ENCODE results near the gene ZBTB42. TPM values are rescaled to one million over a fixed set of nuclear protein-coding genes. Genes with fewer than 3 reads are reported as not detected.

ZBTB42 gene
- 1 to 10 TPM; 2.7 to 3.3 TPM for total RNA-seq
- total RNA-seq, result 5.1 to 6.1 reads per million in 2 donors

- Mint-ChIP-seq H3K27ac (peak within 1 kb of the TSS; percentile 69), H3K4me1 (peaks cover 15% of the 10 kb centered on the region), H3K27me3 (no peaks in the 10 kb centered on the region), H3K4me3 (peak within 1 kb of the TSS; percentile 88), H3K36me3 (ENCODE audit: low read depth) (no peaks in the 10 kb centered on the region)
- H3K9me3 ChIP-seq (ENCODE audit: control insufficient read depth, low read length, poor library complexity, severe bottlenecking), result no peaks in the 10 kb centered on the region
- DNase-seq, result peak in 2 of 3 donors; percentile 45 to 68
- ATAC-seq, result peak; percentile 64
Measured at GRCh38 chr14:104800771-104801519, at the start of gene ZBTB42. ZBTB42 (plus strand) TSS chr14:104801101; CDS start chr14:104801198, 97 bp downstream.

- Mint-ChIP-seq H3K27ac (peak overlapping the region; percentile 88), H3K4me3 (peak overlapping the region; percentile 96), H3K4me1 (peaks cover 19% of the 10 kb centered on the region), H3K27me3 (no peaks in the 10 kb centered on the region), H3K36me3 (ENCODE audit: low read depth) (peaks cover 3% of the 10 kb centered on the region)
- ATAC-seq (no peak), DNase-seq (peak in 1 of 3 donors; percentile 14)
- H3K9me3 ChIP-seq (ENCODE audit: control insufficient read depth, low read length, poor library complexity, severe bottlenecking), result no peaks in the 10 kb centered on the region
Measured at GRCh38 chr14:104751539-104752422, 49.1 kb upstream of the ZBTB42 start.

- Mint-ChIP-seq H3K27ac (peak overlapping the region; percentile 88), H3K4me1 (peaks cover 23% of the 10 kb centered on the region), H3K4me3 (peak overlapping the region; percentile 96), H3K27me3 (no peaks in the 10 kb centered on the region), H3K36me3 (ENCODE audit: low read depth) (peaks cover 3% of the 10 kb centered on the region)
- H3K9me3 ChIP-seq (ENCODE audit: control insufficient read depth, low read length, poor library complexity, severe bottlenecking), result no peaks in the 10 kb centered on the region
- no peak for DNase-seq
- no peak for ATAC-seq
Measured at GRCh38 chr14:104752423-104752734, 48.5 kb upstream of the ZBTB42 start.

GRCh38 chr14:104752735-104753527, 48.0 kb upstream of the ZBTB42 start, which contains the start of gene SIVA1:
SIVA1 (plus strand) TSS chr14:104753147; CDS start chr14:104753202, 55 bp downstream.
- peaks cover 3% of the 10 kb centered on the region for H3K36me3 Mint-ChIP-seq (ENCODE audit: low read depth)
- ATAC-seq, result peak; percentile 91
- H3K27me3 Mint-ChIP-seq, result no peaks in the 10 kb centered on the region
- H3K4me3 Mint-ChIP-seq, result peak within 1 kb of the TSS; percentile 96
- H3K27ac Mint-ChIP-seq, result peak within 1 kb of the TSS; percentile 88
- H3K9me3 ChIP-seq (ENCODE audit: control insufficient read depth, low read length, poor library complexity, severe bottlenecking), result no peaks in the 10 kb centered on the region
- peaks cover 26% of the 10 kb centered on the region for H3K4me1 Mint-ChIP-seq
- DNase-seq, result peak; percentile 99

GRCh38 chr14:104753528-104754212, 47.2 kb upstream of the ZBTB42 start:
- peak overlapping the region; percentile 88 for H3K27ac Mint-ChIP-seq

GRCh38 chr14:104754213-104754851, 46.6 kb upstream of the ZBTB42 start:
- DNase-seq, result no peak
- H3K4me1 Mint-ChIP-seq, result peaks cover 26% of the 10 kb centered on the region
- peak overlapping the region; percentile 88 for H3K27ac Mint-ChIP-seq
- H3K9me3 ChIP-seq (ENCODE audit: control insufficient read depth, low read length, poor library complexity, severe bottlenecking), result no peaks in the 10 kb centered on the region
- H3K4me3 Mint-ChIP-seq, result peak overlapping the region; percentile 96
- no peaks in the 10 kb centered on the region for H3K27me3 Mint-ChIP-seq
- peaks cover 3% of the 10 kb centered on the region for H3K36me3 Mint-ChIP-seq (ENCODE audit: low read depth)
- ATAC-seq, result no peak

More at GRCh38 chr14:104753528-104754212, 47.2 kb upstream of the ZBTB42 start:
- ATAC-seq (no peak), DNase-seq (no peak)
- H3K9me3 ChIP-seq (ENCODE audit: control insufficient read depth, low read length, poor library complexity, severe bottlenecking), result no peaks in the 10 kb centered on the region
- H3K36me3 Mint-ChIP-seq (ENCODE audit: low read depth), result peaks cover 3% of the 10 kb centered on the region
- H3K4me3 Mint-ChIP-seq, result peak overlapping the region; percentile 96
- H3K27me3 Mint-ChIP-seq, result no peaks in the 10 kb centered on the region
- peaks cover 26% of the 10 kb centered on the region for H3K4me1 Mint-ChIP-seq

- peaks cover 3% of the 10 kb centered on the region for H3K36me3 Mint-ChIP-seq (ENCODE audit: low read depth)
- H3K4me3 Mint-ChIP-seq, result no peak overlapping the region
- DNase-seq, result no peak
- H3K27ac Mint-ChIP-seq, result peak overlapping the region; percentile 69
- ATAC-seq, result no peak
- H3K27me3 Mint-ChIP-seq, result no peaks in the 10 kb centered on the region
- peaks cover 26% of the 10 kb centered on the region for H3K4me1 Mint-ChIP-seq
- H3K9me3 ChIP-seq (ENCODE audit: control insufficient read depth, low read length, poor library complexity, severe bottlenecking), result no peaks in the 10 kb centered on the region
Measured at GRCh38 chr14:104755621-104756020, 45.3 kb upstream of the ZBTB42 start.

- H3K9me3 ChIP-seq (ENCODE audit: control insufficient read depth, low read length, poor library complexity, severe bottlenecking), result no peaks in the 10 kb centered on the region
- Mint-ChIP-seq H3K4me1 (peaks cover 34% of the 10 kb centered on the region), H3K27me3 (no peaks in the 10 kb centered on the region), H3K36me3 (ENCODE audit: low read depth) (peaks cover 5% of the 10 kb centered on the region), H3K4me3 (peak overlapping the region; percentile 28), H3K27ac (no peak overlapping the region)
- ATAC-seq (no peak), DNase-seq (no peak)
Measured at GRCh38 chr14:104756477-104757237, 44.2 kb upstream of the ZBTB42 start.

- no peaks in the 10 kb centered on the region for H3K9me3 ChIP-seq (ENCODE audit: control insufficient read depth, low read length, poor library complexity, severe bottlenecking)
- Mint-ChIP-seq H3K4me1 (peaks cover 36% of the 10 kb centered on the region), H3K27me3 (no peaks in the 10 kb centered on the region), H3K27ac (no peak overlapping the region), H3K36me3 (ENCODE audit: low read depth) (peaks cover 6% of the 10 kb centered on the region), H3K4me3 (no peak overlapping the region)
- DNase-seq, result no peak
- no peak for ATAC-seq
Measured at GRCh38 chr14:104757238-104757585, 43.7 kb upstream of the ZBTB42 start.

- Mint-ChIP-seq H3K36me3 (ENCODE audit: low read depth) (peaks cover 8% of the 10 kb centered on the region), H3K4me1 (peaks cover 36% of the 10 kb centered on the region), H3K27me3 (no peaks in the 10 kb centered on the region), H3K27ac (no peak overlapping the region), H3K4me3 (peak overlapping the region; percentile 33)
- DNase-seq, result no peak
- H3K9me3 ChIP-seq (ENCODE audit: control insufficient read depth, low read length, poor library complexity, severe bottlenecking), result no peaks in the 10 kb centered on the region
- ATAC-seq, result no peak
Measured at GRCh38 chr14:104757681-104758392, 43.1 kb upstream of the ZBTB42 start.
